Measurements from ENCODE around the gene C16orf92. TPM values are rescaled to one million over a fixed set of nuclear protein-coding genes. Genes with fewer than 3 reads are reported as not detected.
A peak's percentile ranks its signal among the peaks of the same experiment; 100 is the strongest.
"Not testable (repeated sequence)": the region's sequence is repeated elsewhere in the genome, so short reads cannot be mapped to it uniquely, and the experiment has no call there.

Gene C16orf92
- total RNA-seq, 1 donor from 2014 or later, result not detected

- DNase-seq (ENCODE audit: low read depth, low spot score), result no peak
Observed at GRCh38 chr16:30025156-30025555, 2.2 kb downstream of the C16orf92 start.

DNA sequence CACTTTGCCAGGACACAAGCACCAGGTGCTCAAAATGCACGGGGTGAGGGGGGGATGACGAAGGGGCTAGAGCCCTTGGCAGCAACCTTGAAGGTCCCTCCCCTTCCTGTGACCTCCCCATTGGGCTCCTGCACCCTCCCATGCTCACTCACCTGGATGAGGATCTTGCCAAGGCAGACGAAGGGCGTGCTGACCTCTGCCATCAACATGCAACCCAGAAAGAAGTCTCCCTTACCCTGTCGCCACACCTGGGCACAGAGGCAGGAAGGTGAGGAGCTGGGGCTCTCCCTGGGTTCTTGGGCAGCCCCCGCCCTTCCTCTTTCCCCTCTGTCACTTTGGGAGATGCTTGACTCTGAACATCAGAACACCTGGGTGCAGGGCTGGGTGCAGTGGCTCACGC is 2.6 kb downstream of the C16orf92 start:
- no peak for DNase-seq (ENCODE audit: low read depth, low spot score)

DNA sequence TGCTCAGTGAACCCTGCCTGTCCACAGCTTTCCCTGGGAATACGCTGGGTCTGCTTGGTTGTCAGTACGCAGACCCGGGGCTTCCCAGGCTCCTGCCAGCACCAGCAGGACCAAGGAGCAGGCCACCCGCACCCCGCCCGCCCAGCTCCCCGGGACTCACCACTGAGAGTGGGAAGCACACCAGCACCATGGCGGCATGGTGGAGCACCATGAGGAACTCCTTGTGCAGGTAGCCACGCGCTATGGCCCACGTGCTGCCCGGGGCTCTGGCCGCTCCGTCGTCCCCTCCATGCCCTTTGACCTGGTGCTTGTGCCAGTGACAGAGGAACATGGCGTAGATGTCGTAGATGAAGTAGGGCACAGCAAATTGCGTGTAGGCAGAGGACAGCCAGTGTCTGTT is 3.5 kb downstream of the C16orf92 start:
- DNase-seq (ENCODE audit: low read depth, low spot score), result no peak

- no peak for DNase-seq (ENCODE audit: low read depth, low spot score)
Observed at GRCh38 chr16:30027588-30028437, 4.8 kb downstream of the C16orf92 start.

- DNase-seq (ENCODE audit: low read depth, low spot score), result no peak
Observed at GRCh38 chr16:30028438-30029076, 5.6 kb downstream of the C16orf92 start.

DNA sequence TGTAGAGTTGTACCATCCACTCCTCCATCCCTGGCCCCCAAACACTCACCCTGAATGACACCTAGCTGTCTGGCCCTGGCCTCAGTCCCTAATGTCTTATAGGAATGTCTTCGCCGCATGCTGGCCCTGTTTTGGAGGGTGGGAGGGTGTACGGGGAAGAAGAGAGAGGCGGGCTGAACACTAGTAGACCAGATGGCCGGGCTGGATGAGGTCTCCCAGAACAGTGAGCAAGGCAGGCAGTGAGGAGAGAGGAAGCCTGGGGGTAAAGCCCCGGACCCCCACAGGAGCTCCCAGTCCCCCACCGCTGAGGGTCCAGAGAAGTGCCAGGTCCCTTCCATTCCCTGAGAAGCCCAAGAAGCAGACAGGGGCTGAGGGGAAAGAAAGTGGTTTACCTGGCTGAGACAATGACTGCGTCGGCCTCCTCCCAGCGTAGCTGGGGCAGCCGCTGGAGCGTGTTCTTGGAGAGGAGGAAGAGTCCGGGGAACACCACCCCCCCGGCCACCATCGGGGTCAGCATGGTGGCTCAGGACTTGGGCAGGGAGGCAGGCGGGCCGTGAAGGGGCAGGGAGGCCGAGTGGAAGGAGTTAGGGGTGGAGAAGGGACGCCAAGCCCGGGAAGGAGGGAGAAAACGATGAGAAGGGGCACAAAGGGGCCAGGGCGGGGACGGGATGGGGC is 7.2 kb downstream of the C16orf92 start:
- DNase-seq (ENCODE audit: low read depth, low spot score), result no peak

DNA sequence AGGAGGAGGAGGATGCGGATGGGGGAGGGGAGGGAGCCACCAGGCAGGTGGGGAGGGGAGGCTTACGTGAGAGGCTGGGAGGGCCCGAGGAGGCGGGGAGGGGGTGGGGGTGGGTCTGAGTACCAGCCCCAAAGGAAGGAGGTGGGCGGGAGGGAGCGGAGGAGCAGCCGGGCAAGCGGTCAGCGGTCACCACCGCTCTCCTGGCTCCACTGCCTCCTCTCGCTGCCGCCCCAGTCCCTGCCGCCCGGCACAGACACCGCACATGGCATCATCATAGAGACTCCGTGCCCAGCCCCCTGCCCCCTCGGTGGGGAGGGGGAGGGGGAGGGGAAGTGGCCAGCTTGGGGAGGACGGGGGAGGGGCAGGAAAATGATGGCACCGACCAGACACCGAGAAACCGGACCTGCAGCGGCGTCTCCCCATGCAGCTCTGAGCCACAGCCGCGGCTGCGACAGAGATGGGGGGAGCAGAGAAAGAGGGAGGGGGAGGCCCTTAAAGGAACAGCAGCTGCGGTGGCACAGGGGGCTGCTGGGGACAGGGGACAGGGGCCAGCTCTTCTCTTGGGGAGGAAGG is 7.9 kb downstream of the C16orf92 start, which contains the start of gene TLCD3B:
TSS of gene TLCD3B (minus strand) at position 431 of the 573 bp plus-strand sequence. CDS start 744 bp downstream, outside the sequence.
- DNase-seq (ENCODE audit: low read depth, low spot score), result no peak

GRCh38 chr16:30031477-30031918 is 8.5 kb downstream of the C16orf92 start:
- DNase-seq (ENCODE audit: low read depth, low spot score), result no peak

DNA sequence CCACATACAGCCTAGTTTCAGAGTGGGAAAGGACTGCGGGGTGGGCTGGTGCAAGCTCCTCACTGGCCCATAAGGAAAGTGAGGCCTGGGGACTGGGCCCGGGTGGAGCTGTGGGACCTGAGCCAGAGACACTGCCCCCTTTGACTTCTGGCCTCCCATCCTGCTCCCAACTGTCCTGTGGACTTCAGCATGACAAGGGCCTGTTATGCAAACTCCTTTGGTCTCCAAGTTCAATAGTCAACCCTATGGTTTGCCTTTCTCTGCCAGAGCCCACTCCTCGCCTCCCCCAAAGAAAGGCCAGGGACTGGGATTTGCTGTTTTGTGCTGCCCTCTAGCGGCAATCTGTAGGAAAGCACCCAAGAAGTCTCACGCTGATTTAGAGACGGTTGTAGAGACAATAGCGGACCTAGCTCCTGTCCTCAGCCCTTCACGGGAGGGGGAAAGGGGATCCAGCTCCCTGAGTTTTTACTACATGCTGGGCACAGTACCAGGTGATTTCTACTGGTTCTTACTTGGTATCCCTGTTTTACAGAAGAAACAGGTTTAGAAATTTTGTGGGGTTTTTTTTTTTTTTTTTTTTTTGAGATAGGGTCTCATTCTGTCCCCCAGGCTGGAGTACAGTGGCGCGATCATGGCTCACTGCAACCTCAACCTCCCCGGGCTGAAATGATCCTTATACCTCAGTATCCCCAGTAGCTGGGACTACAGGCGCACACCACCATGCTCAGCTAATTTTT is 9.3 kb downstream of the C16orf92 start:
- DNase-seq (ENCODE audit: low read depth, low spot score), result peak; percentile 32

DNA sequence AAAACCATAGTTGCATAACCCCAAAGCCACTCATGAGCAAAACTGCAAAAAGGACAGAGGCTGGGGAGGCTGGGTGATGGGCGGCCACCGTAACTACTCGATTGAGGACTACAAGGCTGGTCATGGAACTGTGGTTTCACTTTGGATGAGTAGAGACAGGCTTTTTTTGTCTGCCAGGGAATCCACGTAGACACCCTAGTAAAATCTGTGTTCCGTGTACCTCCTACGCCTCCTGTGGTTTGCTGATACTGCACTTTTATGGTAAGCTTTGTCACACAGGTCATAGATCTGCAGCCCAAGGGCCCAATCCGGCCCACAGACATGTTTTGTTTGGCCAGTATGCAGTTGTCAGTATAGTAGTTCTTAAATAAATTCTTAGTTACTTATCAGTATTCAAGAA is 10.3 kb downstream of the C16orf92 start:
- no peak for DNase-seq (ENCODE audit: low read depth, low spot score)

DNA sequence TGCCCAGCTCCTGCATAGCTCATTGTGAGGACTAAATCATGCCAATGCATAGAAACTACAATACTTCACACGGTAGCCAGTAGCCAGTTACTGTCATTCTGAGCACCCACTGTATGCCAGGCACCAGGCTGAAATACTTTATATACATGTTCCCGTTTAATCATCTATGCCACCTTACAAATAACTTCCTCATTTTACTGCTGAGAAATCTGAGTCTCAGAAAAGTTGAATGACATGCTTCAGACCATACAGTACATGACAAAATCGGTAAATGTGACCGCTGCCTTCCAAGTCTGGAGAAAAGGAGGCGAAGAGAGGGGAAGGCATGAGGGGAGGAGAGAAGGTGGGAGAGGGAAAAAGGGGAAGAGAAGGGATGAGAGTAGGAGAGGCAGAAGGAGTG is 17.2 kb downstream of the C16orf92 start:
- DNase-seq (ENCODE audit: low read depth, low spot score), result no peak

- DNase-seq (ENCODE audit: low read depth, low spot score), result not testable (repeated sequence)
Observed at GRCh38 chr16:30040690-30041089, 17.7 kb downstream of the C16orf92 start.

GRCh38 chr16:30041841-30042240 is 18.8 kb downstream of the C16orf92 start:
- DNase-seq (ENCODE audit: low read depth, low spot score), result no peak

GRCh38 chr16:30046178-30046577 is 23.2 kb downstream of the C16orf92 start:
- DNase-seq (ENCODE audit: low read depth, low spot score), result no peak

DNA sequence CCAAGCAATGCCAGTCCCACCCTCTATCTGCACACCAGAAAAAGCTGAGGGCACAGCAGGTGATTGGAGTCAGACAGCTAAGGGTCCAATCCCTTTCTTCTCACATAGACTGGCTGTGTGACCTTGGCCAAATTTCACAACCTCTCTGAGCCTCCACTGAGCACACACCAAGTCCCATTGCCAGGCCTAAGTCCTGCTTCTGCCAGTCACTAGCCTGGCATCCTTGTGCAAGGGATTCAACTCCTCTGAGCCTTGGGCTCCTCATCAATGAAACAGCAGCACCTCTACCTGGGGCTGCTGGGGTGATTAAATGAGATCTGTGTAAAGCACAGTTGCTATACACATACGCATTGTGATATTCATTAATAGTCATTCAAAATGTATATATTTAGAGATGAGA is 23.6 kb downstream of the C16orf92 start:
- no peak for DNase-seq (ENCODE audit: low read depth, low spot score)

DNA sequence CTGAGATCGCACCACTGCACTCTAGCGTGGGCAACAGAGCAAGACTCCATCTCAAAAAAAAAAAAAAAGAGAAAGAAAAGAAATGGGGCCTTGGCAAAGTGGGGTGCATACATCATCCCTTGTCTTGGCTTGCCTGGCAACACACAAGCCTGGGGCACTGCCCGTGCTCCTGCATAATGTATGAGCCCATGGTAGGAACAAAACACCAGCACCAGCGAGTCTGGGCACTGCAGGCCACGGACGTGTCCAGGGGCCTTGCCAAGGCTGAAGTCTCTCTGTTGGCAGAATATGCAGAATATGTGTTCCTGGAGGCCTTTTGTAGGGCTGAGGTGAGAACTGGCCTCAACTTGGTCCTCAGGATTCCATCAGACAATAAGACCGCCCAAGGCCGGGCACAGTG is 26.9 kb downstream of the C16orf92 start:
- no peak for DNase-seq (ENCODE audit: low read depth, low spot score)

DNA sequence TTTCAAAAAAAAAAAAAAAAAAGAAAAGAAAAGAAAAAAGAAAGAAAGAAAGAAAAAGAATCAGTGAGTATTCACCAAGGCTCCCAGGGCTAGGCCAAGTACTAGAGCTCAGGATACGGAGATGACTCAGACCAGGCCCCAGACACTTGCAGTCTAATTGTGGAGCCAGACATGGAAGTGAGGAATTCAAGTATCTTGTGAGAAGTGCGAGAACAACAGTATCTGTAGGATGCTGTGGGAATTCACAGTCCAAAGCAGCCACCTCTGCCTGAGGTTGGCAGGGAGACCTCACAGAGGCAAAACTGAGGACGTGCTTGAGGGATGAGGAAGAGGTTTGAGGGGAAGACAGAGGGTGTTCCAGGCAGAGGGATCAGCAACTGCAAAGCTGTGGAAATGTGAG is 28.5 kb downstream of the C16orf92 start:
- peak; percentile 59 for DNase-seq (ENCODE audit: low read depth, low spot score)

DNA sequence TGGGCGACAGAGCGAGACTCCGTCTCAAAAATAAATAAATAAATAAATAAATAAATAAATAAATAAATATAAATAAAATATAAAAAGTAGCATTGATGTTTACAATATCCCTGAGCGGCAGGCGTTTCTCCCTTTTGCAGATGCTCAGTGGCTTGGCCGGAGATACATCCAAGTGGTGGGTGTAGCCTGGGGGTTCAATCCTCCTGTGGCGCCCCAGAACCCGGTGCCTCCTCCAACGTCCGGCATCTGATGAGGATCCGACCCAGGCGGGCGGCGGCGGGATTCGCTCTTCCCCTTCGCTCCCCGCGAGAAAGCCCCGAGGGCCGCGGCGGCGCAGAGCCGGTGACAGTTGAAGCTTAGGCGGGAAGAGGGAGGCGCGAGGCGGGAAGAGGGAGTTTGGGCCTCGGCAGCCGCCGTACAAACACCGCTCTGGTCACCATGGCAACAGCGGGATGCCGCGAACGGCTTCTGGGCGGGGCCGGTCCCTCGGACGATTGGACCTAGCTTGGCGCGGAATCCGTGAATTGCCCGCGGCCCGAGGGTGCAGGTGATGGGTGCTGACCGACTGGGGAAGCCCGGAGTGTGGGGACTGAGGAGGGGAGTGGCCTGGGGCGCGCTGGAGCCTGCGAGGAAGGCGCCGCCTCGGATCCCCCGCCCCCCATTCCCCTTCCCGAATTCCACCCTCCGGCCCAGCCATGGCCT is 29.8 kb downstream of the C16orf92 start:
- DNase-seq (ENCODE audit: low read depth, low spot score), result peak; percentile 69

- DNase-seq (ENCODE audit: low read depth, low spot score), result peak; percentile 36
Observed at GRCh38 chr16:30053376-30054015, 30.5 kb downstream of the C16orf92 start.

- no peak for DNase-seq (ENCODE audit: low read depth, low spot score)
Observed at GRCh38 chr16:30054451-30054850, 31.5 kb downstream of the C16orf92 start.

Data from pulmonary artery endothelial cell (primary cell).